ENCODE measurements around the gene AMIGO2.

DNA sequence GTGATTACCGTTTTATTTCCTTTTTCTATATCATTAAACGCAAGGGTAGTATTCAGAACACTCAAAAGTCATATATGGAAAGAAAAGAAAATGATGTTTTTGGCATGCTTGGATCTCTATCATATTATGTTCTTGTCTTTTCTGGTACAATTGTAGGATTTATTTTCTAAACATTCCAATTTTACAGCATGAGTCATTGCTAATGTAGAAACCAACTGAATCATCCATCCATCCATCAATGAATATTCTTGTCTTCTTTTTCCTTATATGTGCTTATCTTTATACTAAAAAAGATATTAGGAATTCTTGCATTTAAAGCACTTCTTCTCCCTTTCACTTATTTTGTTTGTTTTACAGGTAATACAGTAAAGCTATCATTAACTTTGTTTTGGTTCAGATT lies 20.4 kb upstream of the AMIGO2 start:
- TF ChIP-seq, protein P1, sequence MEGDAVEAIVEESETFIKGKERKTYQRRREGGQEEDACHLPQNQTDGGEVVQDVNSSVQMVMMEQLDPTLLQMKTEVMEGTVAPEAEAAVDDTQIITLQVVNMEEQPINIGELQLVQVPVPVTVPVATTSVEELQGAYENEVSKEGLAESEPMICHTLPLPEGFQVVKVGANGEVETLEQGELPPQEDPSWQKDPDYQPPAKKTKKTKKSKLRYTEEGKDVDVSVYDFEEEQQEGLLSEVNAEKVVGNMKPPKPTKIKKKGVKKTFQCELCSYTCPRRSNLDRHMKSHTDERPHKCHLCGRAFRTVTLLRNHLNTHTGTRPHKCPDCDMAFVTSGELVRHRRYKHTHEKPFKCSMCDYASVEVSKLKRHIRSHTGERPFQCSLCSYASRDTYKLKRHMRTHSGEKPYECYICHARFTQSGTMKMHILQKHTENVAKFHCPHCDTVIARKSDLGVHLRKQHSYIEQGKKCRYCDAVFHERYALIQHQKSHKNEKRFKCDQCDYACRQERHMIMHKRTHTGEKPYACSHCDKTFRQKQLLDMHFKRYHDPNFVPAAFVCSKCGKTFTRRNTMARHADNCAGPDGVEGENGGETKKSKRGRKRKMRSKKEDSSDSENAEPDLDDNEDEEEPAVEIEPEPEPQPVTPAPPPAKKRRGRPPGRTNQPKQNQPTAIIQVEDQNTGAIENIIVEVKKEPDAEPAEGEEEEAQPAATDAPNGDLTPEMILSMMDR (IDR thresholded peaks at IDR 0.05), result no peak
- no peak for TF ChIP-seq POLR2A (IDR thresholded peaks at IDR 0.05)
